Uterus (tissue), 4 donors: ENCODE results near the gene COA4. TPM values are rescaled to one million over a fixed set of nuclear protein-coding genes. Genes with fewer than 3 reads are reported as not detected.

Source experiments
- DNase-seq, 2 donors: peaks; one replicate each; pipeline ENCODE4 v3.0.0-alpha.2; 2019 to 2020
- H3K27ac ChIP-seq, 2 donors: fragments of 200-600 bp; sonication (generic); 1 replicate in 1 of 2; 2 replicates in 1 of 2; pipeline ENCODE4 v1.5.1; 2016 to 2018
- H3K27me3 ChIP-seq, 2 donors: fragments of 200-600 bp; sonication (generic); one replicate each; pipeline ENCODE4 v1.5.1; 2018 to 2019; ENCODE audit warnings: control low read depth in 1 of 2
- H3K36me3 ChIP-seq, 2 donors: fragments of 200-600 bp; sonication (generic); one replicate each; pipeline ENCODE4 v1.5.1; 2019; ENCODE audit warnings: control low read depth in 1 of 2
- H3K4me1 ChIP-seq, 2 donors: fragments of 200-600 bp; sonication (generic); one replicate each; pipeline ENCODE4 v1.5.1; 2018 to 2019; ENCODE audit warnings: control low read depth in 1 of 2
- H3K4me3 ChIP-seq, 2 donors: fragments of 200-600 bp; sonication (generic); 1 replicate in 1 of 2; 2 replicates in 1 of 2; pipeline ENCODE4 v1.5.1; 2018 to 2019; ENCODE audit warnings: mild to moderate bottlenecking in 1 of 2
- H3K9me3 ChIP-seq, 2 donors: fragments of 200-600 bp; sonication (generic); one replicate each; pipeline ENCODE4 v1.5.1; 2019; ENCODE audit warnings: control low read depth in 1 of 2
- POLR2A ChIP-seq, 2 donors: fragments of 450-650 bp; IDR thresholded peaks; one replicate each; pipeline ENCODE4 v1.6.1; 2016; ENCODE audit warnings: antibody characterized with exemption in 2 of 2, mild to moderate bottlenecking in 1 of 2, moderate library complexity in 1 of 2
- intact Hi-C: fragments of 100-400 bp; cut with DNase I; formaldehyde crosslinking; loops from one replicate; pipeline ENCODE4 v1.15.1; 2023; ENCODE audit warnings: low total_unique reads
- total RNA-seq, 4 donors: library from RNA; depleted of rRNA in 3 of 4; stranded (reverse); fragments of >200 nt in 3 of 4; gene quantifications; one replicate each; pipeline versions ENCODE4 v1.1.0 to v1.2.4, GENCODE V29; 2014 to 2023
- TF ChIP-seq, protein P1 (sequence below), 4 experiments: fragments of 200-600 bp in 2 of 4; fragments of 450-650 bp in 2 of 4; sonication (generic) in 2 of 4; IDR thresholded peaks; one replicate each; pipeline ENCODE4 v1.5.1; 2016 to 2019; ENCODE audit warnings: antibody characterized with exemption in 4 of 4, mild to moderate bottlenecking in 2 of 4, moderate library complexity in 1 of 4
- donor health status: DM: yes; HTN: yes; CAD: no.

COA4 gene
- total RNA-seq, 4 donors from 2014 or later = 28.1 to 147 (median 84.8) TPM

DNA sequence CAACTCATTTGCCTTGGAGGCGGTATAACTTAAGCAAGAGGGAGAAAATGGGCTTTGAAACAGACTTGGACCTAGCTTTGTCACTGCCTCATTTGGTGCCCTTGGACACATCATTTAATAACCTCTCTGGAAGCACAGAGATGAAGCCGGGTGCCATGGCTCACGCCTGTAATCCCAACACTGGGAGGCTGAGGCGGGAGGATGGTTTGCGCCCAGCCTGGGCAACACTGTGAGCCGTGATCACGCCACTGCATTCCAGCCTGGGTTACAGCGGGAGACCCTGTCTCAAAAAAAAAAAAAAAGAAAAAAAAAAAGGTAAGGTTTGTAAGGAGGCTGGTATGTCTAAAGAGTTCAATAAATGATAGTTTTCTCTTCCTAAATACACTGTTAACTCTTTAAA is 806 bp downstream of the COA4 start:
- H3K4me1 ChIP-seq = peaks cover 0 to 11% of the 10 kb centered on the region in 2 donors
- no peaks in the 10 kb centered on the region for H3K9me3 ChIP-seq
- H3K4me3 ChIP-seq = peak overlapping the region; percentile 77 to 88
- no peak for TF ChIP-seq POLR2A (IDR thresholded peaks at IDR 0.05)
- TF ChIP-seq, protein P1, sequence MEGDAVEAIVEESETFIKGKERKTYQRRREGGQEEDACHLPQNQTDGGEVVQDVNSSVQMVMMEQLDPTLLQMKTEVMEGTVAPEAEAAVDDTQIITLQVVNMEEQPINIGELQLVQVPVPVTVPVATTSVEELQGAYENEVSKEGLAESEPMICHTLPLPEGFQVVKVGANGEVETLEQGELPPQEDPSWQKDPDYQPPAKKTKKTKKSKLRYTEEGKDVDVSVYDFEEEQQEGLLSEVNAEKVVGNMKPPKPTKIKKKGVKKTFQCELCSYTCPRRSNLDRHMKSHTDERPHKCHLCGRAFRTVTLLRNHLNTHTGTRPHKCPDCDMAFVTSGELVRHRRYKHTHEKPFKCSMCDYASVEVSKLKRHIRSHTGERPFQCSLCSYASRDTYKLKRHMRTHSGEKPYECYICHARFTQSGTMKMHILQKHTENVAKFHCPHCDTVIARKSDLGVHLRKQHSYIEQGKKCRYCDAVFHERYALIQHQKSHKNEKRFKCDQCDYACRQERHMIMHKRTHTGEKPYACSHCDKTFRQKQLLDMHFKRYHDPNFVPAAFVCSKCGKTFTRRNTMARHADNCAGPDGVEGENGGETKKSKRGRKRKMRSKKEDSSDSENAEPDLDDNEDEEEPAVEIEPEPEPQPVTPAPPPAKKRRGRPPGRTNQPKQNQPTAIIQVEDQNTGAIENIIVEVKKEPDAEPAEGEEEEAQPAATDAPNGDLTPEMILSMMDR (IDR thresholded peaks at IDR 0.05) = no peak
- H3K27ac ChIP-seq = peak overlapping the region; percentile 74 to 88
- no peaks in the 10 kb centered on the region for H3K27me3 ChIP-seq
- intact Hi-C loops = no loop called here
- no peaks in the 10 kb centered on the region for H3K36me3 ChIP-seq
- DNase-seq = no peak

DNA sequence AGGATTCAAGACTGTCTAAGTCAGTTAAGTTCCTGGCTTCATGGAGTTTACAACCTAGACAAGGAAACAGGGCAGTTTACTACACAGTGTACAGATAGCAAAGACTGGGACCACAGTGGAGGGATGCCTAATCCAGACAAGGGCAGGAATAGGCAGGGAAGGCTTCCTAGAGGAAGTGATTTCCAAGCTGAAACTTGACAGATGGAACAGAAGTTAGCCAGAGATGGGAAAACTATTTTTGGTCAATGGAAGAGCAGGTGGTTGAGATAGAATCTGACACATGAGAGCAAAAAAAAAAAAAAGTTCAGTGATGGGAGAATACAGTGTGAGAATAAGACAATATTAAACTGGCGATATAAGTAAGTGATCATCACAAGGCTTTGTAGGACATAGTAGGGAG is 1.3 kb downstream of the COA4 start:
- DNase-seq = no peak
- Histone ChIP-seq H3K4me1 (peaks cover 0 to 11% of the 10 kb centered on the region in 2 donors), H3K27me3 (no peaks in the 10 kb centered on the region), H3K27ac (peak overlapping the region in 1 of 2 donors; percentile 88), H3K36me3 (no peaks in the 10 kb centered on the region), H3K9me3 (no peaks in the 10 kb centered on the region), H3K4me3 (no peak overlapping the region)
- intact Hi-C loops = no loop called here
- TF ChIP-seq, protein P1 (IDR thresholded peaks at IDR 0.05) = no peak
- no peak for TF ChIP-seq POLR2A (IDR thresholded peaks at IDR 0.05)

GRCh38 chr11:73872749-73873357 is 3.8 kb downstream of the COA4 start:
- intact Hi-C loops = no loop called here
- H3K27me3 ChIP-seq = no peaks in the 10 kb centered on the region
- peaks cover 0 to 11% of the 10 kb centered on the region in 2 donors for H3K4me1 ChIP-seq
- no peak for DNase-seq
- no peak for TF ChIP-seq POLR2A (IDR thresholded peaks at IDR 0.05)
- TF ChIP-seq, protein P1 (IDR thresholded peaks at IDR 0.05) = no peak
- no peak overlapping the region for H3K27ac ChIP-seq
- no peaks in the 10 kb centered on the region for H3K9me3 ChIP-seq
- no peak overlapping the region for H3K4me3 ChIP-seq
- H3K36me3 ChIP-seq = no peaks in the 10 kb centered on the region

GRCh38 chr11:73870261-73870660 is 6.4 kb downstream of the COA4 start:
- no peak for DNase-seq
- no peaks in the 10 kb centered on the region for H3K9me3 ChIP-seq
- H3K4me3 ChIP-seq = no peak overlapping the region
- H3K27ac ChIP-seq = no peak overlapping the region
- TF ChIP-seq, protein P1 (IDR thresholded peaks at IDR 0.05) = no peak
- TF ChIP-seq POLR2A (IDR thresholded peaks at IDR 0.05) = no peak
- H3K36me3 ChIP-seq = no peaks in the 10 kb centered on the region
- peaks cover 0 to 4% of the 10 kb centered on the region in 2 donors for H3K4me1 ChIP-seq
- H3K27me3 ChIP-seq = no peaks in the 10 kb centered on the region
- intact Hi-C loops = no loop called here

- intact Hi-C loops = no loop called here
These were observed 7.2 kb downstream of the COA4 start for GRCh38 chr11:73869332-73869949.

More at GRCh38 chr11:73869332-73869949, 7.2 kb downstream of the COA4 start:
- DNase-seq = no peak
- Histone ChIP-seq H3K36me3 (no peaks in the 10 kb centered on the region), H3K4me3 (no peak overlapping the region), H3K27ac (no peak overlapping the region), H3K27me3 (no peaks in the 10 kb centered on the region), H3K4me1 (peaks cover 0 to 4% of the 10 kb centered on the region in 2 donors), H3K9me3 (no peaks in the 10 kb centered on the region)
- TF ChIP-seq, protein P1 (IDR thresholded peaks at IDR 0.05) = no peak
- no peak for TF ChIP-seq POLR2A (IDR thresholded peaks at IDR 0.05)
